ENCODE data around the gene TBC1D8. TPM values are rescaled to one million over a fixed set of nuclear protein-coding genes. Genes with fewer than 3 reads are reported as not detected.

Gene TBC1D8
- total RNA-seq, 1 experiment from 2014 or later: 48.1 TPM

- peaks cover 87% of the 10 kb centered on the region for H3K36me3 Mint-ChIP-seq (ENCODE audit: insufficient read depth, unreplicated experiment)
- H3K4me1 Mint-ChIP-seq (ENCODE audit: insufficient read depth, unreplicated experiment): no peaks in the 10 kb centered on the region
- H3K27ac Mint-ChIP-seq (ENCODE audit: low read depth, unreplicated experiment): no peak overlapping the region
- H3K9me3 Mint-ChIP-seq (ENCODE audit: unreplicated experiment): no peaks in the 10 kb centered on the region
- ChIA-PET CTCF (interaction anchor here (1.0 kb wide), 1 partner anchor 188 kb away, joined by 3 read pairs; no protein-coding TSS in a partner anchor), POLR2A (interaction anchor here (0.6 kb wide), 1 partner anchor 133 kb away, joined by 3 read pairs; no protein-coding TSS in a partner anchor)
- no peak overlapping the region for H3K4me3 Mint-ChIP-seq (ENCODE audit: unreplicated experiment)
- DNase-seq (ENCODE audit: unreplicated experiment): no peak
- intact Hi-C loops (cut with micrococcal nuclease): no loop called here
- no peaks in the 10 kb centered on the region for H3K27me3 Mint-ChIP-seq (ENCODE audit: insufficient read depth, unreplicated experiment)
- BruUV-seq (replicated peaks): no TSS peak
- no peak for TF ChIP-seq CTCF (IDR thresholded peaks at IDR 0.05; ENCODE audit: unreplicated experiment)
Observed at GRCh38 chr2:101018934-101019333, 132.2 kb downstream of the TBC1D8 start.

GRCh38 chr2:101017371-101017770 is 133.8 kb downstream of the TBC1D8 start:
- DNase-seq (ENCODE audit: unreplicated experiment): no peak
- Mint-ChIP-seq H3K4me3 (ENCODE audit: unreplicated experiment) (no peak overlapping the region), H3K27ac (ENCODE audit: low read depth, unreplicated experiment) (no peak overlapping the region), H3K27me3 (ENCODE audit: insufficient read depth, unreplicated experiment) (no peaks in the 10 kb centered on the region), H3K9me3 (ENCODE audit: unreplicated experiment) (no peaks in the 10 kb centered on the region), H3K36me3 (ENCODE audit: insufficient read depth, unreplicated experiment) (peaks cover 86% of the 10 kb centered on the region), H3K4me1 (ENCODE audit: insufficient read depth, unreplicated experiment) (no peaks in the 10 kb centered on the region)
- intact Hi-C loops (cut with micrococcal nuclease): no loop called here
- no peak for TF ChIP-seq CTCF (IDR thresholded peaks at IDR 0.05; ENCODE audit: unreplicated experiment)
- CTCF ChIA-PET: interaction anchor here (1.0 kb wide), 1 partner anchor 18 kb away, joined by 3 read pairs; no protein-coding TSS in a partner anchor
- BruUV-seq (replicated peaks): no TSS peak
- POLR2A ChIA-PET: no interaction called here

GRCh38 chr2:101014264-101014857 is 136.8 kb downstream of the TBC1D8 start:
- peaks cover 86% of the 10 kb centered on the region for H3K36me3 Mint-ChIP-seq (ENCODE audit: insufficient read depth, unreplicated experiment)
- TF ChIP-seq CTCF (IDR thresholded peaks at IDR 0.05; ENCODE audit: unreplicated experiment): no peak
- intact Hi-C loops (cut with micrococcal nuclease): no loop called here
- no TSS peak for BruUV-seq (replicated peaks)
- no peak overlapping the region for H3K4me3 Mint-ChIP-seq (ENCODE audit: unreplicated experiment)
- H3K4me1 Mint-ChIP-seq (ENCODE audit: insufficient read depth, unreplicated experiment): no peaks in the 10 kb centered on the region
- ChIA-PET CTCF (interaction anchor here (0.6 to 3.9 kb wide), 9 partner anchors 11 to 284 kb away, joined by 3 to 56 read pairs (median 3); no protein-coding TSS in a partner anchor), POLR2A (interaction anchor here (0.7 to 1.3 kb wide), 4 partner anchors 11 to 137 kb away, joined by 3 to 6 read pairs (median 4); no protein-coding TSS in a partner anchor)
- DNase-seq (ENCODE audit: unreplicated experiment): no peak
- H3K9me3 Mint-ChIP-seq (ENCODE audit: unreplicated experiment): no peaks in the 10 kb centered on the region
- no peak overlapping the region for H3K27ac Mint-ChIP-seq (ENCODE audit: low read depth, unreplicated experiment)
- H3K27me3 Mint-ChIP-seq (ENCODE audit: insufficient read depth, unreplicated experiment): no peaks in the 10 kb centered on the region

- Mint-ChIP-seq H3K4me1 (ENCODE audit: insufficient read depth, unreplicated experiment) (peaks cover 3% of the 10 kb centered on the region), H3K27ac (ENCODE audit: low read depth, unreplicated experiment) (no peak overlapping the region), H3K4me3 (ENCODE audit: unreplicated experiment) (no peak overlapping the region), H3K36me3 (ENCODE audit: insufficient read depth, unreplicated experiment) (peaks cover 86% of the 10 kb centered on the region), H3K27me3 (ENCODE audit: insufficient read depth, unreplicated experiment) (no peaks in the 10 kb centered on the region), H3K9me3 (ENCODE audit: unreplicated experiment) (no peaks in the 10 kb centered on the region)
- no TSS peak for BruUV-seq (replicated peaks)
- peak; percentile 60 for DNase-seq (ENCODE audit: unreplicated experiment)
- intact Hi-C loops (cut with micrococcal nuclease): loop anchor here (1.0 kb wide), 2 partner anchors 141 to 193 kb away; no protein-coding TSS in a partner anchor
- CTCF ChIA-PET: interaction anchor here (0.6 to 3.9 kb wide), 28 partner anchors 9 to 466 kb away, joined by 3 to 56 read pairs (median 4); partner anchors contain the start of gene TBC1D8
- TF ChIP-seq CTCF (IDR thresholded peaks at IDR 0.05; ENCODE audit: unreplicated experiment): peak; percentile 63
- POLR2A ChIA-PET: interaction anchor here (0.6 to 1.7 kb wide), 15 partner anchors 9 to 240 kb away, joined by 3 to 15 read pairs (median 4); partner anchors contain the start of genes CNOT11, RPL31 and TBC1D8
Observed at GRCh38 chr2:101012706-101013181, 138.4 kb downstream of the TBC1D8 start.
